Gastroesophageal sphincter (tissue), 3 donors: ENCODE data around the gene BCL6.

ENCODE experiments used
- CTCF ChIP-seq, 4 experiments: fragments of 200-600 bp in 2 of 4; fragments of 450-650 bp in 2 of 4; sonication (generic) in 1 of 4; IDR thresholded peaks; one replicate each; pipeline ENCODE4 v1.5.1; 2017 to 2019; ENCODE audit warnings: antibody characterized with exemption in 4 of 4, mild to moderate bottlenecking in 2 of 4, moderate library complexity in 2 of 4
- EP300 ChIP-seq: sonication (generic); formaldehyde crosslinking; IDR thresholded peaks from one replicate; pipeline ENCODE4 v1.6.1; 2017; ENCODE audit warnings: antibody characterized with exemption, mild to moderate bottlenecking
- POLR2A ChIP-seq, 2 donors: fragments of 450-650 bp; IDR thresholded peaks; one replicate each; pipeline ENCODE4 v1.6.1; 2017; ENCODE audit warnings: antibody characterized with exemption in 2 of 2, mild to moderate bottlenecking in 2 of 2, moderate library complexity in 1 of 2

GRCh38 chr3:187725653-187726370 lies 19.5 kb downstream of the BCL6 start:
- TF ChIP-seq POLR2A (IDR thresholded peaks at IDR 0.05), result no peak
- no peak for TF ChIP-seq CTCF (IDR thresholded peaks at IDR 0.05)
- TF ChIP-seq EP300, result no peak
